GM12892 (cell line): ENCODE measurements around the gene ETV4.
A peak's percentile ranks its signal among the peaks of the same experiment; 100 is the strongest.

Source experiments
- DNase-seq: peaks from one replicate; pipeline ENCODE4 v3.0.0; 2011; ENCODE audit not compliant: insufficient read length
- FAIRE-seq: peaks from 2 replicates; lab custom pipeline; 2011; peaks lifted over from hg19 to GRCh38; lab: Jason Lieb, UNC
- POLR2A ChIP-seq: IDR thresholded peaks from 2 replicates; pipeline ENCODE4 v1.6.1; 2011; ENCODE audit warnings: low read depth, low read length, control low read depth
- POLR2AphosphoS5 ChIP-seq: IDR thresholded peaks from 2 replicates; pipeline ENCODE4 v1.6.1; 2011; ENCODE audit warnings: low read depth, low read length, control low read depth
- TAF1 ChIP-seq: IDR thresholded peaks from 2 replicates; pipeline ENCODE4 v1.6.1; 2011; ENCODE audit warnings: low read depth, mild to moderate bottlenecking, control low read depth, low read length, borderline replicate concordance

Gene ETV4

GRCh38 chr17:43536236-43536992 is 9.7 kb downstream of the ETV4 start:
- TF ChIP-seq POLR2AphosphoS5 = no peak
- no peak for TF ChIP-seq POLR2A
- TF ChIP-seq TAF1 = no peak
- FAIRE-seq (no peak), DNase-seq (no peak)

GRCh38 chr17:43534909-43535308 is 11.2 kb downstream of the ETV4 start:
- FAIRE-seq (no peak), DNase-seq (no peak)
- TF ChIP-seq POLR2A (no peak), POLR2AphosphoS5 (no peak), TAF1 (no peak)

GRCh38 chr17:43533699-43534098 is 12.4 kb downstream of the ETV4 start:
- no peak for FAIRE-seq
- TF ChIP-seq TAF1 = no peak
- no peak for TF ChIP-seq POLR2A
- no peak for TF ChIP-seq POLR2AphosphoS5
- DNase-seq = no peak

GRCh38 chr17:43532581-43532980 is 13.6 kb downstream of the ETV4 start:
- TF ChIP-seq POLR2A (no peak), TAF1 (no peak), POLR2AphosphoS5 (no peak)
- DNase-seq = no peak
- no peak for FAIRE-seq

GRCh38 chr17:43531955-43532354 is 14.2 kb downstream of the ETV4 start:
- DNase-seq (no peak), FAIRE-seq (no peak)
- TF ChIP-seq POLR2A (no peak), POLR2AphosphoS5 (no peak), TAF1 (no peak)

- FAIRE-seq (no peak), DNase-seq (no peak)
- no peak for TF ChIP-seq TAF1
- no peak for TF ChIP-seq POLR2AphosphoS5
- TF ChIP-seq POLR2A = no peak
These were observed 15.1 kb downstream of the ETV4 start for GRCh38 chr17:43531082-43531378.

- FAIRE-seq (no peak), DNase-seq (no peak)
- TF ChIP-seq TAF1 = no peak
- no peak for TF ChIP-seq POLR2A
- TF ChIP-seq POLR2AphosphoS5 = no peak
These were observed 15.7 kb downstream of the ETV4 start for GRCh38 chr17:43530288-43531081.

- DNase-seq (no peak), FAIRE-seq (no peak)
- TF ChIP-seq POLR2AphosphoS5 (no peak), POLR2A (no peak), TAF1 (no peak)
These were observed 16.2 kb downstream of the ETV4 start for GRCh38 chr17:43529947-43530287.

- no peak for TF ChIP-seq POLR2AphosphoS5
- TF ChIP-seq POLR2A = no peak
- no peak for TF ChIP-seq TAF1
- FAIRE-seq (no peak), DNase-seq (no peak)
These were observed 16.9 kb downstream of the ETV4 start for GRCh38 chr17:43528988-43529814.

GRCh38 chr17:43528319-43528987 is 17.7 kb downstream of the ETV4 start:
- DNase-seq (no peak), FAIRE-seq (no peak)
- TF ChIP-seq POLR2A (no peak), POLR2AphosphoS5 (0 out of 2 replicates have a peak, but pooled peaks have one; percentile 20)

- no peak; the same call in 1 of the 2 replicates for TF ChIP-seq POLR2AphosphoS5
- no peak for TF ChIP-seq TAF1
- no peak for TF ChIP-seq POLR2A
- FAIRE-seq (no peak), DNase-seq (no peak)
These were observed 19.1 kb downstream of the ETV4 start for GRCh38 chr17:43526886-43527648.
